Endothelial cell (in vitro differentiated cells): ENCODE data around the gene MMP13. TPM values are rescaled to one million over a fixed set of nuclear protein-coding genes. Genes with fewer than 3 reads are reported as not detected.
"Not testable (repeated sequence)": the region's sequence is repeated elsewhere in the genome, so short reads cannot be mapped to it uniquely, and the experiment has no call there.

Experiments
- DNase-seq: peaks from one replicate; pipeline ENCODE4 v3.0.0; 2021; ENCODE audit warnings: low spot score
- H3K27ac Mint-ChIP-seq: one replicate; pipeline ENCODE4 v1.8.0; 2021; ENCODE audit warnings: mixed read lengths, inconsistent platforms; ENCODE audit not compliant: unreplicated experiment
- H3K27me3 Mint-ChIP-seq: one replicate; pipeline ENCODE4 v1.8.0; 2021; ENCODE audit warnings: mild to moderate bottlenecking, moderate library complexity, mixed read lengths, inconsistent platforms; ENCODE audit not compliant: unreplicated experiment
- H3K36me3 Mint-ChIP-seq: one replicate; pipeline ENCODE4 v1.8.0; 2021; ENCODE audit warnings: mild to moderate bottlenecking, low read depth, mixed read lengths, inconsistent platforms; ENCODE audit not compliant: unreplicated experiment
- H3K4me1 Mint-ChIP-seq: one replicate; pipeline ENCODE4 v1.8.0; 2021; ENCODE audit warnings: mild to moderate bottlenecking, mixed read lengths, inconsistent platforms; ENCODE audit not compliant: unreplicated experiment
- H3K4me3 Mint-ChIP-seq: one replicate; pipeline ENCODE4 v1.8.0; 2021; ENCODE audit warnings: mild to moderate bottlenecking, mixed read lengths, inconsistent platforms; ENCODE audit not compliant: unreplicated experiment
- H3K9me3 Mint-ChIP-seq: one replicate; pipeline ENCODE4 v1.8.0; 2021; ENCODE audit warnings: mixed read lengths, inconsistent platforms; ENCODE audit not compliant: unreplicated experiment
- long read RNA-seq: library from polyadenylated mRNA; unstranded; transcript quantifications from one replicate; pipeline ENCODE4 v2.0.0, GENCODE V29; 2020; ENCODE audit not compliant: unreplicated experiment
- total RNA-seq: library from RNA; stranded (reverse); fragmentation: NEBNext Ultra II Directional; extraction: Animal tissue kit (Norgen Biotek cat#: 25700); gene quantifications from one replicate; pipeline ENCODE4 v1.2.1, GENCODE V29; 2021; ENCODE audit not compliant: unreplicated experiment
- TF ChIP-seq, protein P1 (sequence below): fragments of 200-600 bp; sonication (generic); IDR thresholded peaks from one replicate; pipeline ENCODE4 v1.5.0; 2021; ENCODE audit warnings: antibody characterized with exemption; ENCODE audit not compliant: unreplicated experiment

Gene MMP13
- total RNA-seq, result not detected
- long read RNA-seq, result 0 reads

- Mint-ChIP-seq H3K27ac (no peak within 1 kb of the TSS), H3K27me3 (no peaks in the 10 kb centered on the region), H3K9me3 (no peaks in the 10 kb centered on the region), H3K4me1 (no peaks in the 10 kb centered on the region), H3K36me3 (no peaks in the 10 kb centered on the region), H3K4me3 (no peak within 1 kb of the TSS)
- DNase-seq, result no peak
- TF ChIP-seq, protein P1, sequence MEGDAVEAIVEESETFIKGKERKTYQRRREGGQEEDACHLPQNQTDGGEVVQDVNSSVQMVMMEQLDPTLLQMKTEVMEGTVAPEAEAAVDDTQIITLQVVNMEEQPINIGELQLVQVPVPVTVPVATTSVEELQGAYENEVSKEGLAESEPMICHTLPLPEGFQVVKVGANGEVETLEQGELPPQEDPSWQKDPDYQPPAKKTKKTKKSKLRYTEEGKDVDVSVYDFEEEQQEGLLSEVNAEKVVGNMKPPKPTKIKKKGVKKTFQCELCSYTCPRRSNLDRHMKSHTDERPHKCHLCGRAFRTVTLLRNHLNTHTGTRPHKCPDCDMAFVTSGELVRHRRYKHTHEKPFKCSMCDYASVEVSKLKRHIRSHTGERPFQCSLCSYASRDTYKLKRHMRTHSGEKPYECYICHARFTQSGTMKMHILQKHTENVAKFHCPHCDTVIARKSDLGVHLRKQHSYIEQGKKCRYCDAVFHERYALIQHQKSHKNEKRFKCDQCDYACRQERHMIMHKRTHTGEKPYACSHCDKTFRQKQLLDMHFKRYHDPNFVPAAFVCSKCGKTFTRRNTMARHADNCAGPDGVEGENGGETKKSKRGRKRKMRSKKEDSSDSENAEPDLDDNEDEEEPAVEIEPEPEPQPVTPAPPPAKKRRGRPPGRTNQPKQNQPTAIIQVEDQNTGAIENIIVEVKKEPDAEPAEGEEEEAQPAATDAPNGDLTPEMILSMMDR, result no peak
Observed at GRCh38 chr11:102955624-102956023, at the start of gene MMP13. Gene MMP13 (minus strand): TSS chr11:102955732. CDS start chr11:102955705, 27 bp downstream.

DNA sequence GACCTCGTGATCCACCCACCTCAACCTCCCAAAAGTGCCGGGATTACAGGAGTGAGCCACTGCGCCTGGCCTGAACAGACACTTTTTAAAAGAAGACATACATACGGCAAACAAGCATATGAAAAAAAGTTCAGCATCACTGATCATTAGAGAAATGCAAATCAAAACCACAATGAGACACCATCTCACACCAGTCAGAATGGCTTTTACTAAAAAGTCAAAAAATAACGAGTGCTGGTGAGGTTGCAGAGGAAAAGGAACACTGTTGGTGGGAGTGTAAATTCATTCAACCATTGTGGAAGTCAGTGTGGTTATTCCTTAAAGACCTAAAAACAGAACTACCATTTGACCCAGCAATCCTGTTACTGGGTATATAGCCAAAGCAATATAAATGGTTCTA, 48.7 kb upstream of the MMP13 start:
- not testable (repeated sequence) for H3K36me3 Mint-ChIP-seq, H3K9me3 Mint-ChIP-seq, H3K27ac Mint-ChIP-seq, H3K4me3 Mint-ChIP-seq, DNase-seq, H3K27me3 Mint-ChIP-seq, H3K4me1 Mint-ChIP-seq

- TF ChIP-seq, protein P1, result no peak
- Mint-ChIP-seq H3K9me3 (no peaks in the 10 kb centered on the region), H3K36me3 (no peaks in the 10 kb centered on the region), H3K4me1 (no peaks in the 10 kb centered on the region), H3K27me3 (no peaks in the 10 kb centered on the region), H3K27ac (no peak overlapping the region), H3K4me3 (no peak overlapping the region)
- no peak for DNase-seq
Observed at GRCh38 chr11:102994105-102994504, 38.6 kb upstream of the MMP13 start.

DNA sequence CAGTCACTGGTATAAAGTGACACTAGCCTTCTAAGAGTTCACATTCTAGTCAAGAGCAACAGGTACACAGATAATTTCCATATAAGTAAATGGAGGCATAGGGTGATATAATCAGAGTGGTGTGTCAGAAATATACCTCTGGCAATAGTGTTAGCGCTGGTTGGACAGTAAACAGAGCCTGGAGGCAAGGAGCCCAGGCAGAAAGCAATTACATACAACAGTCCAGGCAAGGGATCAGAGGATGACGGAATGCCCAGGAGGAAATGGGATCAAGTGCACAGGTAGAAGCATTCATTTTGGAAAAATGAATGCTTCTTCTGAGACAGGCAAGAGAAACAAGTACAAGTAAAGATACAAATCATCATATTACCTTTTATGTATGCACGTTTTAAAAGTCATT, 36.2 kb upstream of the MMP13 start:
- TF ChIP-seq, protein P1, result no peak
- H3K36me3 Mint-ChIP-seq, result no peaks in the 10 kb centered on the region
- no peaks in the 10 kb centered on the region for H3K27me3 Mint-ChIP-seq
- H3K9me3 Mint-ChIP-seq, result no peaks in the 10 kb centered on the region
- DNase-seq, result no peak
- H3K4me3 Mint-ChIP-seq, result no peak overlapping the region
- no peak overlapping the region for H3K27ac Mint-ChIP-seq
- no peaks in the 10 kb centered on the region for H3K4me1 Mint-ChIP-seq

GRCh38 chr11:102990145-102990544, 34.6 kb upstream of the MMP13 start:
- TF ChIP-seq, protein P1, result no peak
- Mint-ChIP-seq H3K27me3 (no peaks in the 10 kb centered on the region), H3K4me1 (no peaks in the 10 kb centered on the region), H3K4me3 (no peak overlapping the region), H3K27ac (no peak overlapping the region), H3K36me3 (no peaks in the 10 kb centered on the region), H3K9me3 (no peaks in the 10 kb centered on the region)
- no peak for DNase-seq
